ENCODE results near the gene CRACR2A.
A peak's percentile ranks its signal among the peaks of the same experiment; 100 is the strongest.

CRACR2A gene

DNA sequence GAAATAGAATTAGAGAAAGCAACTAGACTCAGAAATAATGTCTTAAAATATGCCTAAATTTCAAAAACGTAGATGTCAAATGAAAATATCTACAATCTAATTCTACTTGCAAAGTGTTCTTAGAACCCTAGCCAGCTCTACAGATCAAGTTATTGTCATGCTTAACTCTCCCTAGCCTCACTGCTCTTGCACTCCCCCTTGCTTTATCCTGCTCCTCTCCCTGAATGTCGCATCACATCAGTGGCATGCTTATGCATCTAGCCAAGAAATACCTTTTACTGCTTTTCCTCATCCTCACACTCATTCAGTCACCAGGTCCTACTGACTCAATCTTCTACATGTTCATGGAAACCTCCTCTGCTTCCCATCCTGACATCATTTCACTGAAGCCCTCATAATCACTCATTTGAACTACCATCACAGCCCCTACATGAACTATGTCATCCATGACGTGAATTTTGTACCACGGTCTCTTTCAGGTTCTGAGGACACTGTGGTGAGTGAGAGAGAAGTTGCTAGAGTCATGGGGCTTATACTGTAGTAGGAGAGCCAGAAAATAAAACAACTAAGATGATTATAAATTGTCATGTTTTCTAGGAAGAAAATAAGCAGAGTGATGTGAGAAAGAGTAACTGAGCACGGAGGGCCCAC lies 22.6 kb upstream of the CRACR2A start:
- no peak overlapping the region for H3K9ac ChIP-seq (ENCODE audit: low read depth in 1 of 2, low read length in 2 of 2)
- H3K36me3 ChIP-seq (ENCODE audit: control insufficient read depth in 2 of 2, insufficient read depth in 2 of 2, low read length in 2 of 2): no peaks in the 10 kb centered on the region
- no peaks in the 10 kb centered on the region for H3K4me1 ChIP-seq (ENCODE audit: control insufficient read depth in 2 of 2, insufficient read depth in 2 of 2, low read length in 2 of 2)
- H3K9me3 ChIP-seq (ENCODE audit: control insufficient read depth in 2 of 2, low read length in 2 of 2): no peaks in the 10 kb centered on the region
- no peak overlapping the region for H3K4me3 ChIP-seq (ENCODE audit: low read length in 2 of 2)
- H3K27me3 ChIP-seq (ENCODE audit: control insufficient read depth in 2 of 2, insufficient read depth in 2 of 2, low read length in 2 of 2): no peaks in the 10 kb centered on the region
- H3K27ac ChIP-seq (ENCODE audit: low read depth in 2 of 2, low read length in 2 of 2): no peak overlapping the region

DNA sequence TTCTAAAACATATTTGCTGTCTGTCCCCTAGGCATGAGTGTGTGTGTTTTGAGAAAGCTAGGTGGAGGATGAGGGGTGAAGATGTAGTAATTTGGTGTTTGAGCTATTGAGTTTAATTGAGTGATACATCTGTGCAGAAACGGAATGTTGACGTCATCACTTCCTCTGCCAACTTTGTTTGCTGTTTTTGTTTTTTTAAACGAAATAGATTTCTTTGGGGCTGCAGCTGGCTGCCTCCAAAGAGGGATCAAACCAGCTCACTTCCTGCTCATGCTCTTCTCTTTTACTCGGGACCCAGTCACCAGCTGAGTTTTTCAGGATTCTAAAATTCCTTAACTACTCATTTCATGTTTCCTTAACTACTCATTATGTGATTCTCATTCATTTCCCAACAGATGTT lies 19.5 kb upstream of the CRACR2A start:
- Histone ChIP-seq H3K4me3 (ENCODE audit: low read length in 2 of 2) (no peak overlapping the region), H3K27ac (ENCODE audit: low read depth in 2 of 2, low read length in 2 of 2) (no peak overlapping the region), H3K36me3 (ENCODE audit: control insufficient read depth in 2 of 2, insufficient read depth in 2 of 2, low read length in 2 of 2) (no peaks in the 10 kb centered on the region), H3K9me3 (ENCODE audit: control insufficient read depth in 2 of 2, low read length in 2 of 2) (no peaks in the 10 kb centered on the region), H3K27me3 (ENCODE audit: control insufficient read depth in 2 of 2, insufficient read depth in 2 of 2, low read length in 2 of 2) (no peaks in the 10 kb centered on the region), H3K9ac (ENCODE audit: low read depth in 1 of 2, low read length in 2 of 2) (no peak overlapping the region), H3K4me1 (ENCODE audit: control insufficient read depth in 2 of 2, insufficient read depth in 2 of 2, low read length in 2 of 2) (no peaks in the 10 kb centered on the region)

DNA sequence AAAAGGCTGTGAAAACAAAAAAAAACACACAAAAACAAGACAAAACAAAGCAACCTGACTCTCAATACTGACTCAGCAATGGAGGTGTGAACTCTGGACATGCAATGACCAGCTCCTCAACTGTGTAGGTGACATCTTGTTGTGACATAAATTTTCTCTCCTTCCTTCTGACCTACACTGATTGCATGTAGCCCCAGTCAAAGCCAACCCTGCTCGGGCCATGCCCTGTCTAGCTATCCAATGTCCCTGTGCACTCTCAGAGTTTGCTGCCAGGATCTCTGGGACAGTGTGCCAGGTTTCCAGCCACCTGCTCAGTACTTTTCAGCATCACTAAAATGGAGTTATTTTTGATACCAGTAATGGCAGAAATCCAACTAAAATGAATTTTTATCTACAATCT lies 18.9 kb upstream of the CRACR2A start:
- no peak overlapping the region for H3K4me3 ChIP-seq (ENCODE audit: low read length in 2 of 2)
- H3K9ac ChIP-seq (ENCODE audit: low read depth in 1 of 2, low read length in 2 of 2): no peak overlapping the region
- no peak overlapping the region for H3K27ac ChIP-seq (ENCODE audit: low read depth in 2 of 2, low read length in 2 of 2)
- H3K9me3 ChIP-seq (ENCODE audit: control insufficient read depth in 2 of 2, low read length in 2 of 2): no peaks in the 10 kb centered on the region
- no peaks in the 10 kb centered on the region for H3K36me3 ChIP-seq (ENCODE audit: control insufficient read depth in 2 of 2, insufficient read depth in 2 of 2, low read length in 2 of 2)
- H3K4me1 ChIP-seq (ENCODE audit: control insufficient read depth in 2 of 2, insufficient read depth in 2 of 2, low read length in 2 of 2): no peaks in the 10 kb centered on the region
- H3K27me3 ChIP-seq (ENCODE audit: control insufficient read depth in 2 of 2, insufficient read depth in 2 of 2, low read length in 2 of 2): no peaks in the 10 kb centered on the region

DNA sequence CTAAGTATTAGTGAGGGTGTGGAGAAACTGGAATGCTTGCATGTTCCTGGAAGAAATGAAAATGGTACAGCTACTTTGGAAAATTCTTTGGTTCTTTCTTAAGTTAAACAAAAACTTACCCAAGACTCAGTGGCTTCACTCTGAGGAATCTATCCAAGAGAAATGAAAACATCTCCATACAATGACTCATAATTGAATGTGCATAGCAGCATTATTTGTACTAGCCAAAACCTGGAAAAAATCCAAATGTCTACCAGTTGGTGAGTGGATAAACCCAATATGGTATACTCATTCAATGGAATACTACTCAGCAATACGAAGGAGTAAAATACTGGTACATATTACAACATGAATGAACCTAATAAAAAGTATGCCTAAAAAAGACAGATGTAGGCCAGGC lies 18.0 kb upstream of the CRACR2A start:
- H3K36me3 ChIP-seq (ENCODE audit: control insufficient read depth in 2 of 2, insufficient read depth in 2 of 2, low read length in 2 of 2): no peaks in the 10 kb centered on the region
- no peaks in the 10 kb centered on the region for H3K27me3 ChIP-seq (ENCODE audit: control insufficient read depth in 2 of 2, insufficient read depth in 2 of 2, low read length in 2 of 2)
- H3K4me3 ChIP-seq (ENCODE audit: low read length in 2 of 2): no peak overlapping the region
- H3K27ac ChIP-seq (ENCODE audit: low read depth in 2 of 2, low read length in 2 of 2): no peak overlapping the region
- no peaks in the 10 kb centered on the region for H3K4me1 ChIP-seq (ENCODE audit: control insufficient read depth in 2 of 2, insufficient read depth in 2 of 2, low read length in 2 of 2)
- H3K9me3 ChIP-seq (ENCODE audit: control insufficient read depth in 2 of 2, low read length in 2 of 2): no peaks in the 10 kb centered on the region
- H3K9ac ChIP-seq (ENCODE audit: low read depth in 1 of 2, low read length in 2 of 2): no peak overlapping the region

DNA sequence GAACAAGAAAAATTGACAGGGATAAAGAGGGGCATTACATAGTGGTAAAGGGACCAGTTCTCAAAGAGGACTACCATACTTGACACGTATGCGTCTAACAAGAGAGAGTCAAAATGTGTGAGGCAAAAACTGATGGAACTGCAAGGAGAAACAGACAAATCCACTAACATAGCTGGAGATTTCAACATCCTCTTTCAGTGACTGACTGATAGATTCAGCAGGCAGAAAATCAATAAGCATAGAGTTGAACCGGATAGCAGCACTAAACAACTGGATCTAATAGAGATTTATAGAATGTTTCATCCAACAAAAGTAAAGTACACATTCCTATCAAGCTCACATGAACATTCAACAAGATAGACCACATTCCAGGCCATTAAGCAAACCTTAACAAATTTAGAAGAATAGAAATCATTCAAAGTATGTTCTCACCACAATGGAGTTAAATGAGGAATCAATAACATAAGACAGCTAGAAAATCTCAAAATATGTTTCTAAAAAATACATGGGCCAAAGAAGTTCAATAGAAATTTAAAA lies 16.1 kb upstream of the CRACR2A start:
- Histone ChIP-seq H3K9ac (ENCODE audit: low read depth in 1 of 2, low read length in 2 of 2) (no peak overlapping the region), H3K4me3 (ENCODE audit: low read length in 2 of 2) (no peak overlapping the region), H3K27ac (ENCODE audit: low read depth in 2 of 2, low read length in 2 of 2) (no peak overlapping the region), H3K4me1 (ENCODE audit: control insufficient read depth in 2 of 2, insufficient read depth in 2 of 2, low read length in 2 of 2) (no peaks in the 10 kb centered on the region), H3K36me3 (ENCODE audit: control insufficient read depth in 2 of 2, insufficient read depth in 2 of 2, low read length in 2 of 2) (no peaks in the 10 kb centered on the region), H3K27me3 (ENCODE audit: control insufficient read depth in 2 of 2, insufficient read depth in 2 of 2, low read length in 2 of 2) (no peaks in the 10 kb centered on the region), H3K9me3 (ENCODE audit: control insufficient read depth in 2 of 2, low read length in 2 of 2) (no peaks in the 10 kb centered on the region)

DNA sequence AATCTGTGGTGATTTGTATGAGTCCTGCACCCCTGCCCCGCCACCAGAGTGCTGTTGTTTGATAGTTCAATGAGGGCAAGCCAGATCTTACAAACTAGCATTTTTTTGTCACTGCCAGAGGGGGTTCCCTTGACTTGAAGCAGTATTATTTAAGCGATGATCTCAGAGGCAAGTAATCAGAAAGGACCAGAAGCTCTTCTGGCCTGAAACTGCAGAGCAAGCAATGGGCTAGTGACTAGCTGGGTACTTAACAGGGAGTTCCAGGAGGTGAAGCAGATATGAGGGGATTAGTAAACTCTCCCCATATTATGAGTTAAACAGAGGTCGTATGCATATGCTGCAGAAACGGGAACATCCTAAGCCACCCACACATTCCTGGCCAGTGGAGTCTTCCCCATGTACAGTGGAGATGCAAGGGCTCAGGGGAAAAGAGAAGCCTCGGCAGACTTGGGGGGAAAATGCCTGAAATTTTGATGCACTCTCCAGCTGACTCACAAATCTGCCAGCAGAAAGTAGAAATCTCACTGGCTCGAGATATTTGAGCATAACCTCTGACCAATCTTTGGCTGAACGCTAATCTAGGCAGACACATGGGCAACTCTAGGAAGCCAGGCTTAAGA lies 8.3 kb upstream of the CRACR2A start:
- Histone ChIP-seq H3K9ac (ENCODE audit: low read depth in 1 of 2, low read length in 2 of 2) (no peak overlapping the region), H3K9me3 (ENCODE audit: control insufficient read depth in 2 of 2, low read length in 2 of 2) (no peaks in the 10 kb centered on the region), H3K27me3 (ENCODE audit: control insufficient read depth in 2 of 2, insufficient read depth in 2 of 2, low read length in 2 of 2) (no peaks in the 10 kb centered on the region), H3K27ac (ENCODE audit: low read depth in 2 of 2, low read length in 2 of 2) (no peak overlapping the region), H3K36me3 (ENCODE audit: control insufficient read depth in 2 of 2, insufficient read depth in 2 of 2, low read length in 2 of 2) (no peaks in the 10 kb centered on the region), H3K4me3 (ENCODE audit: low read length in 2 of 2) (no peak overlapping the region), H3K4me1 (ENCODE audit: control insufficient read depth in 2 of 2, insufficient read depth in 2 of 2, low read length in 2 of 2) (peaks cover 4 to 13% of the 10 kb centered on the region in 2 donors)

DNA sequence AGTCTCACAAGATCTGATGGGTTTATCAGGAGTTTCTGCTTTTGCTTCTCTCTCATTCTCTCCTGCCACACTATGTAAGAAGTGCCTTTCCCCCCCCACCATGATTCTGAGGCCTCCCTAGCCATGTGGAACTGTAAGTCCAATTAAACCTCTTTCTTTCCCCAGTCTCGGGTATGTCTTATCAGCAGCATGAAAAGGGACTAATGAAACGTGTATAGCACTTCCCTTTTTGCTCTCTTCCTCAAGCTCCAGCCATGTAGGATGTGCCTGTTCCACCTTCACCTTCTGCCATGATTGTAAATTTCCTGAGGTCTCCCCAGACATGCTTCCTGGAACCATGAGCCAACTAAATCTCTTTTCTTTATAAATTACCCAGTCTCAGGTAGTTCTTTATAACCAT lies 7.0 kb upstream of the CRACR2A start:
- Histone ChIP-seq H3K4me3 (ENCODE audit: low read length in 2 of 2) (no peak overlapping the region), H3K36me3 (ENCODE audit: control insufficient read depth in 2 of 2, insufficient read depth in 2 of 2, low read length in 2 of 2) (no peaks in the 10 kb centered on the region), H3K9ac (ENCODE audit: low read depth in 1 of 2, low read length in 2 of 2) (no peak overlapping the region), H3K9me3 (ENCODE audit: control insufficient read depth in 2 of 2, low read length in 2 of 2) (no peaks in the 10 kb centered on the region), H3K4me1 (ENCODE audit: control insufficient read depth in 2 of 2, insufficient read depth in 2 of 2, low read length in 2 of 2) (peaks cover 4 to 14% of the 10 kb centered on the region in 2 donors), H3K27ac (ENCODE audit: low read depth in 2 of 2, low read length in 2 of 2) (no peak overlapping the region), H3K27me3 (ENCODE audit: control insufficient read depth in 2 of 2, insufficient read depth in 2 of 2, low read length in 2 of 2) (no peaks in the 10 kb centered on the region)

DNA sequence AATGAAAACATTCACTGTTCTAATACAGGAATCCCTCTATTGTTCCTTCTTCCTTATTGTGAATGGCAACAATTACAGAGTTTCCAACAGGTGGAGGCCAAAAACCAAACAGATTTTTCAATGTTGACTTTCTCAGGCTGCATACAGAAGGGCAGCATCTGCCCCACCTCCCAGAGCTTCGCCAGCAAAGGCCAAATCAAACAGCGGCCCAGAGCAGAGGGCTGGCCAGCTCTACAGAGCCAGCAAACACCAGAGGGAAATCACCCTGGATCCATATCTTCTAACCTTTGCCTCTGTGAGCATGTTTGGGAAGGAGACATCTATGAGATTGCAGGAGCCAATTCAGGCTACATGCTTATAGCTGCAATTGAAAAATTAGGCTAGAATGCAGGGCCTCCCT lies 4.4 kb upstream of the CRACR2A start:
- H3K9me3 ChIP-seq (ENCODE audit: control insufficient read depth in 2 of 2, low read length in 2 of 2): no peaks in the 10 kb centered on the region
- H3K9ac ChIP-seq (ENCODE audit: low read depth in 1 of 2, low read length in 2 of 2): no peak overlapping the region
- H3K4me1 ChIP-seq (ENCODE audit: control insufficient read depth in 2 of 2, insufficient read depth in 2 of 2, low read length in 2 of 2): peaks cover 12 to 28% of the 10 kb centered on the region in 2 donors
- no peak overlapping the region for H3K4me3 ChIP-seq (ENCODE audit: low read length in 2 of 2)
- peak overlapping the region; percentile 70 to 77 for H3K27ac ChIP-seq (ENCODE audit: low read depth in 2 of 2, low read length in 2 of 2)
- no peaks in the 10 kb centered on the region for H3K27me3 ChIP-seq (ENCODE audit: control insufficient read depth in 2 of 2, insufficient read depth in 2 of 2, low read length in 2 of 2)
- H3K36me3 ChIP-seq (ENCODE audit: control insufficient read depth in 2 of 2, insufficient read depth in 2 of 2, low read length in 2 of 2): no peaks in the 10 kb centered on the region

DNA sequence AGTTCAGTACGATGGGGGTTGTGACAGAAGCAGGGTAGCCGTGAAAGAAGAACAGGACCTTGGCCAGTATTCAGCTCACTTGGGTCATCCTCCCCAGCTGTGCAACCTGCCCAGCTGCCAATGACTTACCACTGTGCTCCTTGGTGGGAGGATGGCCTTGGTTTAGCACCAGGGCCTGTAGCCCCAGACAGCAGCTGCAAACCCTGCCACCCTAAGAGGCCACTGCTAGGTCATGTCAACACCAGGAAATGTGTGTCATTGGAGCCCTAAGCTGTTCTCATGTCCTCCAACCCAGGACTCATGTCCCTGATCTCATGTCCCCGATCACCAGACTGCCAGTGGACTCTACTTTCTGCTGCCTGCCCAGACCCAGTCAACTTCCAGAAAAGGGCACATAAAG lies 3.0 kb upstream of the CRACR2A start:
- H3K4me1 ChIP-seq (ENCODE audit: control insufficient read depth in 2 of 2, insufficient read depth in 2 of 2, low read length in 2 of 2): peaks cover 12 to 40% of the 10 kb centered on the region in 2 donors

DNA sequence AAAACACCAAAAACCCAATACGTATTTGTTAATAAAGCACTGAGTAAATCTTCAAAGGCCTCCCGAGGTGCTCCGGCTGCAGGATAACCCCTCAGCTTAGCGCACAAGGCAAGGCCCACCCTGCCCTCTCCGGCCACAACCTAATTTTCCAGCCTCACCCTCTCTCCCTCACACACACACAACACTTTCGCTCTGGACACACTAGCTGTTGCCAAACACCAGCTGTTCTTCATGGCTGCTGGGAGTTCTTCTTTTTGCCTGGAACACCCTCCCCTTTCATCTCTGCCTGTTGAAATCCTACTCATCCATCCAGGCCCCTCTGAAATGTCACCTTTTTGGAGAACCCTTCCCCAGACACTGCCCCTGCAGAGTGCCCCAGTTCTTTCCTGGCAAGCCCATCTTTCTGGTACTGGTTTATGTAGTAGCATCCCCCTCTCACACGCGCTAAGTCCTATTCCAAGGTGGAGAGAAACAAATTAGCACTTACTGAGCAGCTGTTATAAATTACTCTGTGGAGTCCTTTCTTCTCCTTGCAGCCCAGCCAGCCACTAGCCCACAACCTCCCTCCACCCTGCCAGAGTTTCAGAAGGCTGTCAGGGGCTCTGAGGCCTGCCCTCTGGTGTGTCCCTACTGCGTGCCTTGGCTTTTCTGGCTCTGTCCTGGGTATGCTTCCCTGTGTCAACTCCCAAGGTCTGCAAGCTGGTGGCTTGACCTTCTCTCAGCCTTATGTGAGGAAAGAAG lies 805 bp upstream of the CRACR2A start:
- no peaks in the 10 kb centered on the region for H3K27me3 ChIP-seq (ENCODE audit: control insufficient read depth in 2 of 2, insufficient read depth in 2 of 2, low read length in 2 of 2)
- H3K36me3 ChIP-seq (ENCODE audit: control insufficient read depth in 2 of 2, insufficient read depth in 2 of 2, low read length in 2 of 2): no peaks in the 10 kb centered on the region
- peak overlapping the region; percentile 75 to 86 for H3K27ac ChIP-seq (ENCODE audit: low read depth in 2 of 2, low read length in 2 of 2)
- no peaks in the 10 kb centered on the region for H3K9me3 ChIP-seq (ENCODE audit: control insufficient read depth in 2 of 2, low read length in 2 of 2)
- peak overlapping the region; percentile 68 to 82 for H3K9ac ChIP-seq (ENCODE audit: low read depth in 1 of 2, low read length in 2 of 2)
- peaks cover 12 to 42% of the 10 kb centered on the region in 2 donors for H3K4me1 ChIP-seq (ENCODE audit: control insufficient read depth in 2 of 2, insufficient read depth in 2 of 2, low read length in 2 of 2)
- H3K4me3 ChIP-seq (ENCODE audit: low read length in 2 of 2): peak overlapping the region; percentile 77 to 84

More for the DNA sequence above, 3.0 kb upstream of the CRACR2A start:
- H3K27me3 ChIP-seq (ENCODE audit: control insufficient read depth in 2 of 2, insufficient read depth in 2 of 2, low read length in 2 of 2): no peaks in the 10 kb centered on the region
- no peaks in the 10 kb centered on the region for H3K9me3 ChIP-seq (ENCODE audit: control insufficient read depth in 2 of 2, low read length in 2 of 2)
- no peak overlapping the region for H3K9ac ChIP-seq (ENCODE audit: low read depth in 1 of 2, low read length in 2 of 2)
- no peaks in the 10 kb centered on the region for H3K36me3 ChIP-seq (ENCODE audit: control insufficient read depth in 2 of 2, insufficient read depth in 2 of 2, low read length in 2 of 2)
- H3K27ac ChIP-seq (ENCODE audit: low read depth in 2 of 2, low read length in 2 of 2): peak overlapping the region in 1 of 2 donors; percentile 70
- no peak overlapping the region for H3K4me3 ChIP-seq (ENCODE audit: low read length in 2 of 2)

Data from mucosa of rectum (tissue), 2 donors.